ENCODE results near the gene COMT.

- TF ChIP-seq CREB1 (CRISPR knock-in tag; IDR thresholded peaks at IDR 0.05; ENCODE audit: low read depth) (no peak), POLR2AphosphoS5 (IDR thresholded peaks at IDR 0.05; ENCODE audit: low read depth) (no peak), REST (IDR thresholded peaks at IDR 0.05; ENCODE audit: unreplicated experiment) (no peak), CTCF (conservative IDR thresholded peaks at IDR 0.05; ENCODE audit: low read depth in 2 of 2) (no peak), ETS1 (IDR thresholded peaks at IDR 0.05) (no peak)
Measured at GRCh38 chr22:19961201-19961580, 19.6 kb downstream of the COMT start.

Data from GM23338 (cell line).